Osteoblast (primary cell): Measurements from ENCODE around the gene CSF2. TPM values are rescaled to one million over a fixed set of nuclear protein-coding genes. Genes with fewer than 3 reads are reported as not detected.

Source experiments
- DNase-seq: peaks from one replicate; pipeline ENCODE4 v3.0.0; 2011; ENCODE audit warnings: low spot score, mixed read lengths; ENCODE audit not compliant: insufficient read length; ENCODE audit errors: missing footprints
- H2AFZ ChIP-seq: 2 replicates; pipeline ENCODE4 v1.6.0; 2011; ENCODE audit warnings: mild to moderate bottlenecking, low read length
- H3K27ac ChIP-seq: 2 replicates; pipeline ENCODE4 v1.5.1; 2011; ENCODE audit warnings: mild to moderate bottlenecking, low read depth, low read length, moderate library complexity
- H3K27me3 ChIP-seq: 2 replicates; pipeline ENCODE4 v1.6.0; 2012; ENCODE audit warnings: mild to moderate bottlenecking, control low read depth, inconsistent platforms, low read length, moderate library complexity; ENCODE audit not compliant: insufficient read depth
- H3K36me3 ChIP-seq: 2 replicates; pipeline ENCODE4 v1.5.1; 2011; ENCODE audit warnings: mild to moderate bottlenecking, low read length, control low read depth, moderate library complexity; ENCODE audit not compliant: insufficient read depth
- H3K4me1 ChIP-seq: 2 replicates; pipeline ENCODE4 v1.5.1; 2011; ENCODE audit warnings: mild to moderate bottlenecking, low read length, control low read depth, moderate library complexity; ENCODE audit not compliant: insufficient read depth
- H3K4me2 ChIP-seq: 2 replicates; pipeline ENCODE4 v1.6.0; 2011; ENCODE audit warnings: mild to moderate bottlenecking, low read length; ENCODE audit not compliant: insufficient read depth
- H3K4me3 ChIP-seq: fragments of 200-600 bp; sonication (generic); 3 replicates; pipeline ENCODE4 v1.5.1; 2012; ENCODE audit warnings: mild to moderate bottlenecking, low read length, inconsistent platforms; ENCODE audit not compliant: insufficient read depth
- H3K79me2 ChIP-seq: 2 replicates; pipeline ENCODE4 v1.6.0; 2012; ENCODE audit warnings: mild to moderate bottlenecking, low read length, control low read depth, inconsistent platforms; ENCODE audit not compliant: insufficient read depth
- H3K9me3 ChIP-seq: 2 replicates; pipeline ENCODE4 v1.5.1; 2011; ENCODE audit warnings: low read depth, low read length, control low read depth
- H4K20me1 ChIP-seq: 2 replicates; pipeline ENCODE4 v1.6.0; 2012; ENCODE audit warnings: mild to moderate bottlenecking, low read length, control low read depth; ENCODE audit not compliant: insufficient read depth
- total RNA-seq: library from RNA; depleted of rRNA; stranded (reverse); fragments of >200 nt; gene quantifications from 2 replicates; pipeline ENCODE4 v1.2.3, GENCODE V29; 2012
- TF ChIP-seq, protein P1 (sequence below): IDR thresholded peaks from 2 replicates; pipeline ENCODE4 v1.5.1; 2011; ENCODE audit warnings: mild to moderate bottlenecking, low read depth, low read length, moderate library complexity; ENCODE audit errors: extremely low read depth

Gene CSF2
- total RNA-seq, 1 donor, result not detected

DNA sequence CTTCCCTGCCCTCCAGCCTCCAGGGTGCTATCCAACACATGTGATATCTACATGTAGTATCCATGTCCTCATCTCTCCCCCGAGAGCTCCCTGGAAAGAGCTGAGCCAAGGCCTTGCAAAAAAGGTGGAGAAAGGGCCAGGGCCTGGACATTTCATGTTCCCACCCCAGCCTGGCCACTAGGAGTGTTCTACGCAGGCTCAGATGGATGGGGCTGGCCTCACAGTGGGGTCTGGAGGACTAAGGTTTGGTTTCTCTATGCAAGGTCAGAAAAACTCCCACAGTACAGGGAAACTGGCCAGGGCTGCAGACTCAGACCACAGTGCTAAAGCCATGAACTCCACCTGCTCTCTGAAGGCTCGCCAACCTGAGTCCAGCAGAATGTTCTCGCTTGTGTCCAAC lies 1.5 kb upstream of the CSF2 start:
- Histone ChIP-seq H4K20me1 (no peaks in the 10 kb centered on the region), H3K4me1 (peaks cover 16% of the 10 kb centered on the region), H3K79me2 (no peaks in the 10 kb centered on the region), H3K27me3 (no peaks in the 10 kb centered on the region), H3K27ac (no peak overlapping the region), H3K36me3 (no peaks in the 10 kb centered on the region), H3K9me3 (no peaks in the 10 kb centered on the region), H3K4me2 (no peak overlapping the region), H3K4me3 (no peak overlapping the region), H2AFZ (no peak overlapping the region)
- TF ChIP-seq, protein P1, sequence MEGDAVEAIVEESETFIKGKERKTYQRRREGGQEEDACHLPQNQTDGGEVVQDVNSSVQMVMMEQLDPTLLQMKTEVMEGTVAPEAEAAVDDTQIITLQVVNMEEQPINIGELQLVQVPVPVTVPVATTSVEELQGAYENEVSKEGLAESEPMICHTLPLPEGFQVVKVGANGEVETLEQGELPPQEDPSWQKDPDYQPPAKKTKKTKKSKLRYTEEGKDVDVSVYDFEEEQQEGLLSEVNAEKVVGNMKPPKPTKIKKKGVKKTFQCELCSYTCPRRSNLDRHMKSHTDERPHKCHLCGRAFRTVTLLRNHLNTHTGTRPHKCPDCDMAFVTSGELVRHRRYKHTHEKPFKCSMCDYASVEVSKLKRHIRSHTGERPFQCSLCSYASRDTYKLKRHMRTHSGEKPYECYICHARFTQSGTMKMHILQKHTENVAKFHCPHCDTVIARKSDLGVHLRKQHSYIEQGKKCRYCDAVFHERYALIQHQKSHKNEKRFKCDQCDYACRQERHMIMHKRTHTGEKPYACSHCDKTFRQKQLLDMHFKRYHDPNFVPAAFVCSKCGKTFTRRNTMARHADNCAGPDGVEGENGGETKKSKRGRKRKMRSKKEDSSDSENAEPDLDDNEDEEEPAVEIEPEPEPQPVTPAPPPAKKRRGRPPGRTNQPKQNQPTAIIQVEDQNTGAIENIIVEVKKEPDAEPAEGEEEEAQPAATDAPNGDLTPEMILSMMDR, result no peak
- DNase-seq, result peak; percentile 49

DNA sequence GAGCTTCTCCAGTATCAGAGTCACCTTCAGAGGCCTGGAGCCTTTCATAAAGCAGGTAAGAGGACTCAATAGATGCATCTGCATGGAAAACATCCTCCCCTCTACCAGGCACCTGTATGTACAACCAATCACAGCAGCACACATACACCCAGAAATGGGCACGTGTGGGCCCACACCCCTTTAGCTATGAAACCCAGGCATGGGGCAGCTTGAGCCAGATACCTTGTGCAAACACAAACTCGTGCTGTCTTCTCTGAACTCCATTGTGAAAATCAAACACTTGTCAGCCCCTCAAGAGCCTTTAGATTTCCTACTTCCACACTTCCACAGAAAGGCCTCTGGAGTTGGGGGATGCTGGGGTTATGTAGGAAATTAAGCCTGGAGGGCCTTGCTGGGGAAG lies 1.1 kb upstream of the CSF2 start:
- Histone ChIP-seq H3K4me2 (no peak overlapping the region), H4K20me1 (no peaks in the 10 kb centered on the region), H2AFZ (no peak overlapping the region), H3K4me3 (no peak overlapping the region), H3K36me3 (no peaks in the 10 kb centered on the region), H3K9me3 (no peaks in the 10 kb centered on the region), H3K4me1 (peaks cover 16% of the 10 kb centered on the region), H3K27ac (no peak overlapping the region), H3K27me3 (no peaks in the 10 kb centered on the region), H3K79me2 (no peaks in the 10 kb centered on the region)
- no peak for DNase-seq
- TF ChIP-seq, protein P1, result no peak

DNA sequence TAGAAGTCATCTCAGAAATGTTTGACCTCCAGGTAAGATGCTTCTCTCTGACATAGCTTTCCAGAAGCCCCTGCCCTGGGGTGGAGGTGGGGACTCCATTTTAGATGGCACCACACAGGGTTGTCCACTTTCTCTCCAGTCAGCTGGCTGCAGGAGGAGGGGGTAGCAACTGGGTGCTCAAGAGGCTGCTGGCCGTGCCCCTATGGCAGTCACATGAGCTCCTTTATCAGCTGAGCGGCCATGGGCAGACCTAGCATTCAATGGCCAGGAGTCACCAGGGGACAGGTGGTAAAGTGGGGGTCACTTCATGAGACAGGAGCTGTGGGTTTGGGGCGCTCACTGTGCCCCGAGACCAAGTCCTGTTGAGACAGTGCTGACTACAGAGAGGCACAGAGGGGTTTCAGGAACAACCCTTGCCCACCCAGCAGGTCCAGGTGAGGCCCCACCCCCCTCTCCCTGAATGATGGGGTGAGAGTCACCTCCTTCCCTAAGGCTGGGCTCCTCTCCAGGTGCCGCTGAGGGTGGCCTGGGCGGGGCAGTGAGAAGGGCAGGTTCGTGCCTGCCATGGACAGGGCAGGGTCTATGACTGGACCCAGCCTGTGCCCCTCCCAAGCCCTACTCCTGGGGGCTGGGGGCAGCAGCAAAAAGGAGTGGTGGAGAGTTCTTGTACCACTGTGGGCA lies 642 bp downstream of the CSF2 start:
- no peaks in the 10 kb centered on the region for H3K79me2 ChIP-seq
- no peaks in the 10 kb centered on the region for H3K36me3 ChIP-seq
- DNase-seq, result peak; percentile 62
- H3K4me3 ChIP-seq, result no peak overlapping the region
- TF ChIP-seq, protein P1, result no peak
- no peak overlapping the region for H3K4me2 ChIP-seq
- no peak overlapping the region for H2AFZ ChIP-seq
- no peaks in the 10 kb centered on the region for H3K27me3 ChIP-seq
- no peaks in the 10 kb centered on the region for H3K9me3 ChIP-seq
- no peak overlapping the region for H3K27ac ChIP-seq
- no peaks in the 10 kb centered on the region for H4K20me1 ChIP-seq
- peaks cover 16% of the 10 kb centered on the region for H3K4me1 ChIP-seq

DNA sequence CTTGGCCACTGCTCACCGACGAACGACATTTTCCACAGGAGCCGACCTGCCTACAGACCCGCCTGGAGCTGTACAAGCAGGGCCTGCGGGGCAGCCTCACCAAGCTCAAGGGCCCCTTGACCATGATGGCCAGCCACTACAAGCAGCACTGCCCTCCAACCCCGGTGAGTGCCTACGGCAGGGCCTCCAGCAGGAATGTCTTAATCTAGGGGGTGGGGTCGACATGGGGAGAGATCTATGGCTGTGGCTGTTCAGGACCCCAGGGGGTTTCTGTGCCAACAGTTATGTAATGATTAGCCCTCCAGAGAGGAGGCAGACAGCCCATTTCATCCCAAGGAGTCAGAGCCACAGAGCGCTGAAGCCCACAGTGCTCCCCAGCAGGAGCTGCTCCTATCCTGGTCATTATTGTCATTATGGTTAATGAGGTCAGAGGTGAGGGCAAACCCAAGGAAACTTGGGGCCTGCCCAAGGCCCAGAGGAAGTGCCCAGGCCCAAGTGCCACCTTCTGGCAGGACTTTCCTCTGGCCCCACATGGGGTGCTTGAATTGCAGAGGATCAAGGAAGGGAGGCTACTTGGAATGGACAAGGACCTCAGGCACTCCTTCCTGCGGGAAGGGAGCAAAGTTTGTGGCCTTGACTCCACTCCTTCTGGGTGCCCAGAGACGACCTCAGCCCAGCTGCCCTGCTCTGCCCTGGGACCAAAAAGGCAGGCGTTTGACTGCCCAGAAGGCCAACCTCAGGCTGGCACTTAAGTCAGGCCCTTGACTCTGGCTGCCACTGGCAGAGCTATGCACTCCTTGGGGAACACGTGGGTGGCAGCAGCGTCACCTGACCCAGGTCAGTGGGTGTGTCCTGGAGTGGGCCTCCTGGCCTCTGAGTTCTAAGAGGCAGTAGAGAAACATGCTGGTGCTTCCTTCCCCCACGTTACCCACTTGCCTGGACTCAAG lies 1.5 kb downstream of the CSF2 start:
- Histone ChIP-seq H3K27me3 (no peaks in the 10 kb centered on the region), H3K79me2 (no peaks in the 10 kb centered on the region), H3K36me3 (no peaks in the 10 kb centered on the region), H3K27ac (no peak overlapping the region), H2AFZ (no peak overlapping the region), H3K9me3 (no peaks in the 10 kb centered on the region), H3K4me3 (no peak overlapping the region), H3K4me1 (peaks cover 16% of the 10 kb centered on the region), H4K20me1 (no peaks in the 10 kb centered on the region), H3K4me2 (no peak overlapping the region)
- peak; percentile 67 for DNase-seq
- TF ChIP-seq, protein P1, result no peak
